GM12865 (cell line): ENCODE data around the gene EMD.

Experiments
- DNase-seq: peaks from one replicate; pipeline ENCODE4 v3.0.0; 2010; ENCODE audit warnings: low read depth
- H3K4me3 ChIP-seq: 2 replicates; pipeline ENCODE4 v1.5.1; 2011; ENCODE audit warnings: mild to moderate bottlenecking, low read depth, low read length, control low read depth
- CTCF ChIP-seq: IDR thresholded peaks from 2 replicates; pipeline ENCODE4 v1.5.1; 2011; ENCODE audit warnings: low read length, control low read depth, low read depth, inconsistent platforms; ENCODE audit not compliant: insufficient read depth; ENCODE audit errors: missing control alignments

Gene EMD

DNA sequence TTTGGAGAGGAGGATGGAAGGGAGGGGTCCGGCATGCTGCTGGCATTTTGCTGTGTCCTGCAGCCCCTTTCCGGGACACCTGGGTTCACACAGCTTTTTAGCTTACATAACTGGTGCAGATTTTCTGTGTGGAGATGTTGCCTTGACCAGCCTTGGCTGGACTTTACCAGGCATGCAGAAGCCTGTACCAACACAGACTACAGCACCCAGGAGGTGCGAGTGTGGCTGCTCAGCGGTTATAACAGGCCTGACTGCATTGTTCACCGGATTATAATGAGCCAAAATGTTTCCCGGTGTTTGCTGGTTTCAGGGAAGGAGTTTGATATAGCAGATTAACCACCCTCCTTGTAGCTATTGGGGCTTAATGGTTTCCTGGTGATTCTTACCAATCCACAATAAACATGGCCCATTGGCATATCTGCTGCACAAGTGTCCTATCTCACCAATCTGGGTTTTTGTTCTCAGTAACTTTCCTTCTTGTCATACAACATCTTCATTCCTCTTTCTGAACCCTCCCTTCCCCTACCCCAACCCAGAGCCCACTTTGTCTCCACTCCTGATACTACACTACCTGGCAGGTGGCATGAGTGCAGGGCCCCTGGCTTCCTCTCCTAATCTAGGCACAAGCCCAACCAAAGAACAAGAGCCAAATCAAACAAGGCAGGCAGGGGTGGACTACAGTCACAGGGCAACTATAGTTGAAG lies 23.0 kb downstream of the EMD start:
- no peak for TF ChIP-seq CTCF
- DNase-seq, result peak; percentile 42
- H3K4me3 ChIP-seq, result no peak overlapping the region

- no peak overlapping the region for H3K4me3 ChIP-seq
- DNase-seq, result no peak
- TF ChIP-seq CTCF, result no peak
These were observed 23.6 kb downstream of the EMD start for GRCh38 chrX:154402622-154403127.

DNA sequence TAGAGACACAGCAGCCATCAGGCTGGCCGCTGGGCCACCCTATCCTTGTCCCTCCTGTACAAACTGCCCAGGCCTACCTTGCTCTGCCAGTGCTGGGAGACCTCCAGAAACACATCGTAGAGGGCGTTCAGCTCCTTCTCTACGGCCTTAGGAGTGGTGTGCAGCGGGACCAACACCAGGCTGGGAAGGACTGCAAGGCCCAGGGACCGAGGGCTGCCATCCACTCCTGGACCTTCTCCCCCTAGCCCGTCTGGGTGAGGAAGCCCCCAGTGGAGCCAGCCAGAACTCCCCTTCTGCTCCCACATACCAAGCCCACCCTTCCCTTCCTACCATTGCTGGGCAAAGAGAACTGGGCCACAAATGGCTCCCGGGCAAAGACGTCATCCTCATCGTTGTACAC lies 24.1 kb downstream of the EMD start:
- DNase-seq, result no peak
- no peak overlapping the region for H3K4me3 ChIP-seq
- TF ChIP-seq CTCF, result no peak

- no peak overlapping the region for H3K4me3 ChIP-seq
- TF ChIP-seq CTCF, result no peak
- DNase-seq, result no peak
These were observed 24.8 kb downstream of the EMD start for GRCh38 chrX:154403858-154404257.

GRCh38 chrX:154404625-154405192 lies 25.6 kb downstream of the EMD start:
- TF ChIP-seq CTCF, result no peak
- no peak for DNase-seq
- H3K4me3 ChIP-seq, result no peak overlapping the region

GRCh38 chrX:154408659-154409221 lies 29.6 kb downstream of the EMD start:
- peak; percentile 20 for DNase-seq
- peak overlapping the region; percentile 48 for H3K4me3 ChIP-seq
- TF ChIP-seq CTCF, result no peak
